ENCODE data around the gene SLC6A2. TPM values are rescaled to one million over a fixed set of nuclear protein-coding genes. Genes with fewer than 3 reads are reported as not detected.

Gene SLC6A2
- total and polyA plus RNA-seq, 2 of the 13 experiments (the other 11 are each of a cell fraction or from before 2014, with no cell fraction given): 0.62 to 0.66 TPM

DNA sequence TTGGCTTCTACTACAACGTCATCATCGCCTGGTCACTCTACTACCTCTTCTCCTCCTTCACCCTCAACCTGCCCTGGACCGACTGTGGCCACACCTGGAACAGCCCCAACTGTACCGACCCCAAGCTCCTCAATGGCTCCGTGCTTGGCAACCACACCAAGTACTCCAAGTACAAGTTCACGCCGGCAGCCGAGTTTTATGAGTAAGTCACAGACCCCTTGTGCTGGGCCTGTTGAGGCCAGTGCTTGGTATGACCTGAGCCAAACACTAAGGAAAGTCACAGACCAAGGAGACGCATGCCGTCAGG is 16.1 kb downstream of the SLC6A2 start (continued):
- TF ChIP-seq ZIK1 (CRISPR knock-in tag; IDR thresholded peaks at IDR 0.05; ENCODE audit: borderline replicate concordance, low read depth): no peak
- TF ChIP-seq DBP (CRISPR knock-in tag; IDR thresholded peaks at IDR 0.05; ENCODE audit: not compliant biosample characterization): no peak
- no peak for TF ChIP-seq ZFP82 (CRISPR knock-in tag; IDR thresholded peaks at IDR 0.05; ENCODE audit: borderline replicate concordance)
- no peak for TF ChIP-seq TAF1 (CRISPR knock-in tag; IDR thresholded peaks at IDR 0.05)
- TF ChIP-seq LBX2 (CRISPR knock-in tag; IDR thresholded peaks at IDR 0.05; ENCODE audit: borderline replicate concordance): no peak
- no peak for TF ChIP-seq SOX13 (IDR thresholded peaks at IDR 0.05)
- no peak for TF ChIP-seq SOX13 (CRISPR knock-in tag; conservative IDR thresholded peaks at IDR 0.05 in 1 of 2, IDR thresholded peaks at IDR 0.05 in 1 of 2)

GRCh38 chr16:55672471-55672870 is 16.7 kb downstream of the SLC6A2 start:
- Histone ChIP-seq H3K4me2 (ENCODE audit: low read depth, low read length) (no peak overlapping the region), H3K9me3 (ENCODE audit: low read length) (no peaks in the 10 kb centered on the region), H3K4me3 (replicated peaks in 1 of 3; ENCODE audit: insufficient read depth in 1 of 3, low read depth in 2 of 3, low read length in 3 of 3) (no peak overlapping the region), H3K79me2 (ENCODE audit: insufficient read depth, low read length) (no peaks in the 10 kb centered on the region), H2AFZ (ENCODE audit: low read length) (no peak overlapping the region), H3K36me3 (replicated peaks in 1 of 2; ENCODE audit: control insufficient read depth in 1 of 2, insufficient read depth in 2 of 2, low read length in 2 of 2) (no peaks in the 10 kb centered on the region), H3K27ac (ENCODE audit: extremely low read length, insufficient read depth, low read length) (no peak overlapping the region), H3K9ac (ENCODE audit: insufficient read depth, low read depth, low read length) (no peak overlapping the region), H3K27me3 (ENCODE audit: control insufficient read depth in 1 of 2, insufficient read depth in 2 of 2, low read length in 2 of 2) (no peaks in the 10 kb centered on the region), H3K4me1 (ENCODE audit: insufficient read depth, low read length) (peaks cover 17% of the 10 kb centered on the region), H4K20me1 (ENCODE audit: insufficient read depth, low read length) (no peaks in the 10 kb centered on the region)
- POLR2A ChIA-PET: no interaction called here
- in situ Hi-C loops (cut with HindIII; ENCODE audit: extremely low pct_ligation_motif_present, low pct_unique_long_range_greater_than_20kb) (no loop called here), intact Hi-C loops (cut with micrococcal nuclease; ENCODE audit: unreplicated experiment) (no loop called here)
- ATAC-seq (no peak), DNase-seq (ENCODE audit: low spot score) (no peak), FAIRE-seq (no peak)
- CTCF ChIA-PET (ENCODE audit: low intra/inter-chr PET ratio, low total read pairs): no interaction called here
- WGBS (ENCODE audit: low lambda C conversion rate): 61% methylated on average over 6 of the region's 6 CpGs
- no TSS peak for BruUV-seq (replicated peaks)
- TF ChIP-seq KMT2A (CRISPR knock-in tag; IDR thresholded peaks at IDR 0.05) (no peak), CREB1 (IDR thresholded peaks at IDR 0.05) (peak; percentile 72), CREB1 (CRISPR knock-in tag; IDR thresholded peaks at IDR 0.05) (no peak)
- TF ChIP-seq, protein P1, sequence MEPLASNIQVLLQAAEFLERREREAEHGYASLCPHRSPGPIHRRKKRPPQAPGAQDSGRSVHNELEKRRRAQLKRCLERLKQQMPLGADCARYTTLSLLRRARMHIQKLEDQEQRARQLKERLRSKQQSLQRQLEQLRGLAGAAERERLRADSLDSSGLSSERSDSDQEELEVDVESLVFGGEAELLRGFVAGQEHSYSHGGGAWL (CRISPR knock-in tag; IDR thresholded peaks at IDR 0.05): no peak
